HepG2 (cell line): Measurements from ENCODE around the gene SGK1. TPM values are rescaled to one million over a fixed set of nuclear protein-coding genes. Genes with fewer than 3 reads are reported as not detected.
A peak's percentile ranks its signal among the peaks of the same experiment; 100 is the strongest.

Source experiments
- ATRX ChIP-seq: sonication (generic); formaldehyde crosslinking; IDR thresholded peaks from 2 replicates; pipeline ENCODE4 v1.4.0; 2020; ENCODE audit warnings: missing genetic modification reagents, borderline replicate concordance
- FOXA3 ChIP-seq: IDR thresholded peaks from 2 replicates; pipeline ENCODE4 v1.6.1; 2016; ENCODE audit warnings: missing genetic modification reagents, missing compliant biosample characterization
- GLMP ChIP-seq: sonication (generic); formaldehyde crosslinking; IDR thresholded peaks from 2 replicates; pipeline ENCODE4 v1.9.0; 2021; ENCODE audit warnings: missing genetic modification reagents, mild to moderate bottlenecking, borderline replicate concordance
- KAT7 ChIP-seq: IDR thresholded peaks from 2 replicates; pipeline ENCODE4 v1.6.1; 2018; ENCODE audit warnings: borderline replicate concordance, missing compliant biosample characterization
- PHF21A ChIP-seq: sonication (generic); formaldehyde crosslinking; IDR thresholded peaks from 2 replicates; pipeline ENCODE4 v1.5.0; 2020; ENCODE audit warnings: mild to moderate bottlenecking, missing genetic modification reagents
- PRDM4 ChIP-seq: sonication (generic); formaldehyde crosslinking; IDR thresholded peaks from 2 replicates; pipeline ENCODE4 v1.9.0; 2021; ENCODE audit warnings: missing genetic modification reagents, borderline replicate concordance
- SMAD9 ChIP-seq: sonication (generic); formaldehyde crosslinking; IDR thresholded peaks from 2 replicates; pipeline ENCODE4 v1.5.1; 2020; ENCODE audit warnings: mild to moderate bottlenecking, missing genetic modification reagents
- SMYD3 ChIP-seq: sonication (generic); formaldehyde crosslinking; IDR thresholded peaks from 2 replicates; pipeline ENCODE4 v1.8.1; 2023; ENCODE audit warnings: mild to moderate bottlenecking, missing genetic modification reagents
- SNAI1 ChIP-seq: sonication (generic); formaldehyde crosslinking; IDR thresholded peaks from 2 replicates; pipeline ENCODE4 v1.5.0; 2020; ENCODE audit warnings: mild to moderate bottlenecking, missing genetic modification reagents, borderline replicate concordance
- TFE3 ChIP-seq: IDR thresholded peaks from 2 replicates; pipeline ENCODE4 v1.6.1; 2016
- XRCC5 ChIP-seq: fragments of 200-400 bp; formaldehyde crosslinking; optimal IDR thresholded peaks from 2 replicates; pipeline ENCODE3; 2017; ENCODE audit warnings: mild to moderate bottlenecking, low read length
- YEATS2 ChIP-seq: sonication (generic); formaldehyde crosslinking; IDR thresholded peaks from 2 replicates; pipeline ENCODE4 v1.4.0; 2020; ENCODE audit warnings: missing genetic modification reagents, borderline replicate concordance
- ZFP41 ChIP-seq: sonication (generic); formaldehyde crosslinking; IDR thresholded peaks from 2 replicates; pipeline ENCODE4 v1.4.0; 2020; ENCODE audit warnings: mild to moderate bottlenecking, missing genetic modification reagents, borderline replicate concordance
- ZNF121 ChIP-seq: sonication (generic); formaldehyde crosslinking; IDR thresholded peaks from 2 replicates; pipeline ENCODE4 v1.5.0; 2020; ENCODE audit warnings: mild to moderate bottlenecking, missing genetic modification reagents
- ZNF136 ChIP-seq: sonication (generic); formaldehyde crosslinking; IDR thresholded peaks from 2 replicates; pipeline ENCODE4 v1.8.1; 2022; ENCODE audit warnings: low read depth, mild to moderate bottlenecking, moderate library complexity, missing genetic modification reagents
- ZNF432 ChIP-seq: sonication (generic); formaldehyde crosslinking; IDR thresholded peaks from 2 replicates; pipeline ENCODE4 v1.5.0; 2020; ENCODE audit warnings: missing genetic modification reagents, mild to moderate bottlenecking, borderline replicate concordance
- ZNF468 ChIP-seq: sonication (generic); formaldehyde crosslinking; IDR thresholded peaks from 2 replicates; pipeline ENCODE4 v1.8.0; 2022; ENCODE audit warnings: mild to moderate bottlenecking, moderate library complexity, missing genetic modification reagents
- ZNF614 ChIP-seq: IDR thresholded peaks from 2 replicates; pipeline ENCODE4 v1.6.1; 2018; ENCODE audit warnings: missing biosample characterization, missing genetic modification reagents, inconsistent platforms, borderline replicate concordance
- polyA plus RNA-seq, 8 experiments: library from polyadenylated mRNA; depleted of rRNA in 3 of 8; stranded (reverse) in 7 of 8; unstranded in 1 of 8; fragments of >200 nt; fragmentation: Illumina TruSeq in 4 of 8; extraction: Trizol in 4 of 8; gene quantifications; 2 replicates each; pipeline versions ENCODE4 v1.2.1 to v1.2.3, GENCODE V29; 2011 to 2016; ENCODE audit warnings: low read depth in 4 of 8, missing spikeins in 1 of 8, mixed read lengths in 1 of 8; ENCODE audit not compliant: insufficient read depth in 1 of 8
- total RNA-seq, 5 experiments: library from RNA; depleted of rRNA; stranded (reverse); fragments of >200 nt; fragmentation: Illumina TruSeq; extraction: Trizol; gene quantifications; 2 replicates each; pipeline ENCODE4 v1.2.3, GENCODE V29; 2016; ENCODE audit warnings: low read depth in 1 of 5
- TF ChIP-seq, protein P1 (sequence below): sonication (generic); formaldehyde crosslinking; IDR thresholded peaks from 2 replicates; pipeline ENCODE4 v1.4.0; 2020; ENCODE audit warnings: missing genetic modification reagents, borderline replicate concordance
- TF ChIP-seq, protein P2 (sequence below): sonication (generic); formaldehyde crosslinking; IDR thresholded peaks from 2 replicates; pipeline ENCODE4 v1.8.1; 2023; ENCODE audit warnings: mild to moderate bottlenecking, missing genetic modification reagents

Gene SGK1
- total and polyA plus RNA-seq, 2 of the 13 experiments (the other 11 are each of a cell fraction or from before 2014, with no cell fraction given): 56.1 to 56.2 TPM

- TF ChIP-seq SNAI1: peak; percentile 58; the same call in 1 of the 2 replicates
- TF ChIP-seq, protein P1, sequence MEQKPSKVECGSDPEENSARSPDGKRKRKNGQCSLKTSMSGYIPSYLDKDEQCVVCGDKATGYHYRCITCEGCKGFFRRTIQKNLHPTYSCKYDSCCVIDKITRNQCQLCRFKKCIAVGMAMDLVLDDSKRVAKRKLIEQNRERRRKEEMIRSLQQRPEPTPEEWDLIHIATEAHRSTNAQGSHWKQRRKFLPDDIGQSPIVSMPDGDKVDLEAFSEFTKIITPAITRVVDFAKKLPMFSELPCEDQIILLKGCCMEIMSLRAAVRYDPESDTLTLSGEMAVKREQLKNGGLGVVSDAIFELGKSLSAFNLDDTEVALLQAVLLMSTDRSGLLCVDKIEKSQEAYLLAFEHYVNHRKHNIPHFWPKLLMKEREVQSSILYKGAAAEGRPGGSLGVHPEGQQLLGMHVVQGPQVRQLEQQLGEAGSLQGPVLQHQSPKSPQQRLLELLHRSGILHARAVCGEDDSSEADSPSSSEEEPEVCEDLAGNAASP (CRISPR knock-in tag): peak; percentile 96
- TF ChIP-seq ZNF432 (CRISPR knock-in tag): no peak
- TF ChIP-seq GLMP (CRISPR knock-in tag): no peak
- TF ChIP-seq SMYD3: peak; percentile 95
- peak; percentile 69; the same call in 1 of the 2 replicates for TF ChIP-seq YEATS2 (CRISPR knock-in tag)
- TF ChIP-seq KAT7 (CRISPR knock-in tag): peak; percentile 93
- no peak for TF ChIP-seq PRDM4 (CRISPR knock-in tag)
- TF ChIP-seq FOXA3 (CRISPR knock-in tag): peak; percentile 98
- peak; percentile 89 for TF ChIP-seq TFE3 (CRISPR knock-in tag)
- TF ChIP-seq XRCC5: no peak
- no peak for TF ChIP-seq ZNF121
- TF ChIP-seq SMAD9 (CRISPR knock-in tag): no peak
- TF ChIP-seq ZNF468 (CRISPR knock-in tag): no peak
- peak; percentile 76 for TF ChIP-seq ZNF614 (CRISPR knock-in tag)
- peak; percentile 95 for TF ChIP-seq PHF21A (CRISPR knock-in tag)
- no peak for TF ChIP-seq ZFP41
- TF ChIP-seq, protein P2, sequence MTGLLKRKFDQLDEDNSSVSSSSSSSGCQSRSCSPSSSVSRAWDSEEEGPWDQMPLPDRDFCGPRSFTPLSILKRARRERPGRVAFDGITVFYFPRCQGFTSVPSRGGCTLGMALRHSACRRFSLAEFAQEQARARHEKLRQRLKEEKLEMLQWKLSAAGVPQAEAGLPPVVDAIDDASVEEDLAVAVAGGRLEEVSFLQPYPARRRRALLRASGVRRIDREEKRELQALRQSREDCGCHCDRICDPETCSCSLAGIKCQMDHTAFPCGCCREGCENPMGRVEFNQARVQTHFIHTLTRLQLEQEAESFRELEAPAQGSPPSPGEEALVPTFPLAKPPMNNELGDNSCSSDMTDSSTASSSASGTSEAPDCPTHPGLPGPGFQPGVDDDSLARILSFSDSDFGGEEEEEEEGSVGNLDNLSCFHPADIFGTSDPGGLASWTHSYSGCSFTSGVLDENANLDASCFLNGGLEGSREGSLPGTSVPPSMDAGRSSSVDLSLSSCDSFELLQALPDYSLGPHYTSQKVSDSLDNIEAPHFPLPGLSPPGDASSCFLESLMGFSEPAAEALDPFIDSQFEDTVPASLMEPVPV (CRISPR knock-in tag): no peak
- peak; percentile 39; the same call in 1 of the 2 replicates for TF ChIP-seq ZNF136 (CRISPR knock-in tag)
- TF ChIP-seq ATRX: no peak
Measured at GRCh38 chr6:134199848-134200606, 117.9 kb downstream of the SGK1 start (continued).
